AG04450 (cell line): ENCODE measurements around the gene EFCAB11. TPM values are rescaled to one million over a fixed set of nuclear protein-coding genes. Genes with fewer than 3 reads are reported as not detected.

Experiments used
- CTCF ChIA-PET: fragments of 300-600, 350-600 bp; formaldehyde crosslinking; extraction: SDS; loops from one replicate; lab custom pipeline; 2022; ENCODE audit warnings: antibody characterized with exemption, inconsistent platforms; lab: Charles Lee
- POLR2A ChIA-PET: fragments of 350-600 bp; formaldehyde crosslinking; extraction: SDS; loops from one replicate; lab custom pipeline; 2021; ENCODE audit warnings: antibody characterized with exemption, inconsistent platforms; lab: Yijun Ruan, JAX
- DNase-seq: peaks from one replicate; pipeline ENCODE4 v3.0.0-alpha.2; 2011; ENCODE audit warnings: low read depth, low spot score
- H3K27ac ChIP-seq: one replicate; pipeline ENCODE4 v1.5.1; 2012; ENCODE audit warnings: low read depth, low read length, control low read depth
- H3K27me3 ChIP-seq: one replicate; pipeline ENCODE4 v1.6.0; 2012; ENCODE audit warnings: low read length; ENCODE audit not compliant: control insufficient read depth, insufficient read depth
- H3K4me3 ChIP-seq: 2 replicates; pipeline ENCODE4 v1.5.1; 2011; ENCODE audit warnings: mild to moderate bottlenecking, low read depth, low read length, control low read depth
- H3K9me3 ChIP-seq: 2 replicates; pipeline ENCODE4 v1.5.1; 2012; ENCODE audit warnings: low read length; ENCODE audit not compliant: control insufficient read depth, insufficient read depth
- polyA plus RNA-seq: library from polyadenylated mRNA; depleted of rRNA; stranded (reverse); fragments of >200 nt; gene quantifications from 2 replicates; pipeline ENCODE4 v1.2.3, GENCODE V29; 2011
- TF ChIP-seq, protein P1 (sequence below): IDR thresholded peaks from 2 replicates; pipeline ENCODE4 v1.5.1; 2011; ENCODE audit warnings: low read depth, low read length, control low read depth, inconsistent platforms

Gene EFCAB11
- polyA plus RNA-seq, 1 experiment: 5.9 TPM

DNA sequence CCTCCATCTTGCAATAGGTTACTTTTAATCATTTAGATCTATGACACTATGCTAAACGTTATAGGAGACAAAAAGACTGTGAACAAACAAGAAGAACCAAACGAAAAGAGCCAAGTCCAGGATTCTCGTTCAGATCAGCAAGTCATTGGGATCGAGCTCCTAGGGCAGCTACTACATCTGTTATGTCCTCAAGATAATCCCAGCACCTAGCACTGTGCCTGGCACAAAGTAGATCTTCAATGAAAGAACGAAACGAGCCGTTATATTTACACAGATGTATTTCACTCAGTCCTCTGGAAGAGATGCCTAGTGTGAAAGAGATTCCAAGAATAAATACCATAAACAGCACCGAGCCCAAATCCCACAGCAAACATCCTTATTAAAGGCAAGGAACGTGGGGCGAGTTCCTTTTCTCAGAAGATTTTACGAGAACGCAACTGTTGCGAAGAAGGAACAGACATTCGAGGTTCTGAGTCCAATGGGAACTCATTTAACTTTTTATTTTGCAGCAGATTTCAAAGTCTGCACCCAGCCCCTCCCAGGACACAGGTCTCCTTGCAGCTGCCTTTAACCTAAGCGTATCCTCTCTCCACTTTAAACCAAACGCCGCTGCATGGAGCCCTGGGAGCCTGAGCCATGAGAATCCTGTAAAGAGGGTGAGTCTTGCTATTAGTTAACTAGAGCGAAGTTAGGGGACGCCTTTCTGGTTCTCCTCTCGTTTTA, 653 bp upstream of the EFCAB11 start:
- TF ChIP-seq, protein P1, sequence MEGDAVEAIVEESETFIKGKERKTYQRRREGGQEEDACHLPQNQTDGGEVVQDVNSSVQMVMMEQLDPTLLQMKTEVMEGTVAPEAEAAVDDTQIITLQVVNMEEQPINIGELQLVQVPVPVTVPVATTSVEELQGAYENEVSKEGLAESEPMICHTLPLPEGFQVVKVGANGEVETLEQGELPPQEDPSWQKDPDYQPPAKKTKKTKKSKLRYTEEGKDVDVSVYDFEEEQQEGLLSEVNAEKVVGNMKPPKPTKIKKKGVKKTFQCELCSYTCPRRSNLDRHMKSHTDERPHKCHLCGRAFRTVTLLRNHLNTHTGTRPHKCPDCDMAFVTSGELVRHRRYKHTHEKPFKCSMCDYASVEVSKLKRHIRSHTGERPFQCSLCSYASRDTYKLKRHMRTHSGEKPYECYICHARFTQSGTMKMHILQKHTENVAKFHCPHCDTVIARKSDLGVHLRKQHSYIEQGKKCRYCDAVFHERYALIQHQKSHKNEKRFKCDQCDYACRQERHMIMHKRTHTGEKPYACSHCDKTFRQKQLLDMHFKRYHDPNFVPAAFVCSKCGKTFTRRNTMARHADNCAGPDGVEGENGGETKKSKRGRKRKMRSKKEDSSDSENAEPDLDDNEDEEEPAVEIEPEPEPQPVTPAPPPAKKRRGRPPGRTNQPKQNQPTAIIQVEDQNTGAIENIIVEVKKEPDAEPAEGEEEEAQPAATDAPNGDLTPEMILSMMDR: no peak

DNA sequence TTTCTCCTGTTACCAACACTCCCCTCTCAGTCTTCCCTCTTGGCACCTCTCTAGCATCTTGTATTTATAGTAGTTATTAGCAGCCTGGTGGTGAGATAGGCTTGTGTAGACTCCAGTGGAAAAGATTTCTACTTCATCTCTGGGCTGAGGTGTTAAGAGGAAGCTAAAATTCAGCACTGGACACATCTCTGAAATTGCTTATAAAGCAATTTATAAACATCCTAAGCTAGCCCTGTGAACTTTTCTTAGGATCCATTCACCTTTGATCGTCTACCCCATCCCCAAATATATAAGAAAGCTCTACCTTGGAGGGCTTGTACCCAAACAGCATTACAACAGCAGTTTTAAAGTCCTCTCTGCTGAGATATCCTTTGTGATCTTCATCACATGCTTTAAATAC, 928 bp downstream of the EFCAB11 start:
- Histone ChIP-seq H3K27ac (no peak overlapping the region), H3K9me3 (peaks cover 6% of the 10 kb centered on the region; the same call in 1 of the 2 replicates), H3K4me3 (peak overlapping the region; percentile 20; the same call in 1 of the 2 replicates), H3K27me3 (no peaks in the 10 kb centered on the region)
- TF ChIP-seq, protein P1: no peak
- DNase-seq: no peak
- POLR2A ChIA-PET: no interaction called here
- CTCF ChIA-PET: interaction anchor here (0.6 to 4.7 kb wide), 3 partner anchors 12 to 20 kb away, joined by 3 to 37 read pairs (median 6); no protein-coding TSS in a partner anchor

More for the DNA sequence above, 653 bp upstream of the EFCAB11 start:
- no peak for DNase-seq
- CTCF ChIA-PET: interaction anchor here (1.9 to 4.7 kb wide), 2 partner anchors 16 to 18 kb away, joined by 6 to 37 read pairs; no protein-coding TSS in a partner anchor
- H3K9me3 ChIP-seq: peaks cover 6% of the 10 kb centered on the region; the same call in 1 of the 2 replicates
- H3K27ac ChIP-seq: peak overlapping the region; percentile 40
- H3K4me3 ChIP-seq: peak overlapping the region; percentile 77
- H3K27me3 ChIP-seq: no peaks in the 10 kb centered on the region
- POLR2A ChIA-PET: interaction anchor here (1.3 kb wide), 1 partner anchor 301 kb away, joined by 7 read pairs; the partner anchor contains the start of gene PSMC1

DNA sequence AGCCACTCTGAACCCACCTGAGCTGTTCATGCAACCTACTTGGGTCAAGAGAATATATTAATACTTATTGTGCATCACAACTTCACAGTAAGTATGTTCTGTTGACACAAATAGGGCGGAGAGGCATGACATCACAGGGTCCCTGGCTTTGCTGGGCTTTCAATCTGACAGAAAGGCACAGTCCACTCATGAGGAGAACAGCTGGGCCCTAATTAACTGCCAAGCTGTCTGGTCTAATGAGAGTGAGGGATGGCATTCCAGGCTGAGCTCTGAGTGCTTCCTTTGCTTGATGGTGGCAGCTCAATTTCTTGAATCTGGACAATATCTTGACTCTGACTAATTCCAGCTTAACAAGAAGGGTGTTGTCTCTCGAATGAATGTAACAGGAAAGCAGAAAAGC, 2.0 kb downstream of the EFCAB11 start:
- H3K27me3 ChIP-seq: no peaks in the 10 kb centered on the region
- TF ChIP-seq, protein P1: no peak
- H3K9me3 ChIP-seq: no peaks in the 10 kb centered on the region
- CTCF ChIA-PET: interaction anchor here (0.5 to 0.7 kb wide), 3 partner anchors 38 to 927 kb away, joined by 3 to 5 read pairs (median 4); no protein-coding TSS in a partner anchor
- POLR2A ChIA-PET: interaction anchor here (0.8 kb wide), 1 partner anchor 338 kb away, joined by 5 read pairs; no protein-coding TSS in a partner anchor
- no peak overlapping the region for H3K4me3 ChIP-seq
- DNase-seq: no peak
- no peak overlapping the region for H3K27ac ChIP-seq

DNA sequence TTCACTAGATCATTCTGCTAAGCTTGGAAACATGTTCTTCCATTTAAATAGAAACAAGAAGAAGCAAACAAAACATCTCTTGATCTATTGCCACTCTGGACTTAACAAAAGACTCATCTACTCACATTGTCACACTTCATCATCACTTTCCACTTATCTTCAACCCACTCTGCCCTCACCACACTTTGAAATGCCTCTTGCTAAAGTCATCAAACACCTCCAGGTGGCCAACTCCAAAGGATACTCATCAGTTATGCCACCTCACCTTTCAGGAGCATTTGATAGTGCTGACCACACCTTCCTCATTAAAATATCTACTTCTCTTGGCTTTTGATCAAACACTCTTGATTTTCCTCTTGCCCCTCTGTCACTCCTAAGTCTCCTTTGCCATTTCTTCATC, 7.2 kb downstream of the EFCAB11 start:
- ChIA-PET POLR2A (no interaction called here), CTCF (interaction anchor here (1.5 kb wide), 2 partner anchors 8 to 26 kb away, joined by 7 to 8 read pairs; no protein-coding TSS in a partner anchor)
- H3K27ac ChIP-seq: no peak overlapping the region

More for the DNA sequence above, 7.2 kb downstream of the EFCAB11 start:
- H3K4me3 ChIP-seq: no peak overlapping the region
- H3K27me3 ChIP-seq: no peaks in the 10 kb centered on the region
- H3K9me3 ChIP-seq: no peaks in the 10 kb centered on the region
- TF ChIP-seq, protein P1: no peak
- no peak for DNase-seq
